Gastroesophageal sphincter (tissue), 4 donors: Measurements from ENCODE around the gene HLA-DRA. TPM values are rescaled to one million over a fixed set of nuclear protein-coding genes. Genes with fewer than 3 reads are reported as not detected.

ENCODE experiments used
- ATAC-seq: fragments of 150-250 bp; one replicate; pipeline ENCODE4 v1.9.1; 2016; ENCODE audit warnings: mild to moderate bottlenecking, moderate library complexity
- H3K27ac ChIP-seq, 4 donors: fragments of 200-600 bp; sonication (generic) in 3 of 4; 1 replicate in 3 of 4; 2 replicates in 1 of 4; pipeline ENCODE4 v1.5.1; 2016 to 2019
- H3K27me3 ChIP-seq: fragments of 200-600 bp; sonication (generic); one replicate; pipeline ENCODE4 v1.5.1; 2019
- H3K36me3 ChIP-seq, 2 donors: fragments of 200-600 bp; sonication (generic); one replicate each; pipeline ENCODE4 v1.5.1; 2019; ENCODE audit warnings: control low read depth in 1 of 2
- H3K4me1 ChIP-seq, 3 donors: fragments of 200-600 bp; sonication (generic); 1 replicate in 2 of 3; 2 replicates in 1 of 3; pipeline ENCODE4 v1.5.1; 2016 to 2019; ENCODE audit warnings: control low read depth in 2 of 3
- H3K4me3 ChIP-seq, 2 donors: fragments of 200-600 bp; sonication (generic); one replicate each; pipeline ENCODE4 v1.5.1; 2019; ENCODE audit warnings: mild to moderate bottlenecking in 1 of 2, moderate library complexity in 1 of 2
- H3K9me3 ChIP-seq, 3 donors: fragments of 200-600 bp; sonication (generic); one replicate each; pipeline ENCODE4 v1.5.1; 2017 to 2019; ENCODE audit warnings: control low read depth in 2 of 3
- EP300 ChIP-seq: sonication (generic); formaldehyde crosslinking; IDR thresholded peaks from one replicate; pipeline ENCODE4 v1.6.1; 2017; ENCODE audit warnings: antibody characterized with exemption, mild to moderate bottlenecking
- POLR2A ChIP-seq, 2 donors: fragments of 450-650 bp; IDR thresholded peaks; one replicate each; pipeline ENCODE4 v1.6.1; 2017; ENCODE audit warnings: antibody characterized with exemption in 2 of 2, mild to moderate bottlenecking in 2 of 2, moderate library complexity in 1 of 2
- POLR2AphosphoS5 ChIP-seq: sonication (generic); formaldehyde crosslinking; IDR thresholded peaks from one replicate; pipeline ENCODE4 v1.6.1; 2017; ENCODE audit warnings: antibody characterized with exemption
- WGBS, 2 donors: methylation state at CpG; one replicate each; pipeline ENCODE4 v1.1.5; 2018; ENCODE audit warnings: low coverage in 1 of 2; 5-methylcytosine and 5-hydroxymethylcytosine counted together
- total RNA-seq, 4 donors: library from RNA; depleted of rRNA; stranded (reverse); fragments of >200 nt; gene quantifications; one replicate each; pipeline ENCODE4 v1.1.0, GENCODE V29; 2016
- TF ChIP-seq, protein P1 (sequence below), 4 experiments: fragments of 200-600 bp in 2 of 4; fragments of 450-650 bp in 2 of 4; sonication (generic) in 1 of 4; IDR thresholded peaks; one replicate each; pipeline ENCODE4 v1.5.1; 2017 to 2019; ENCODE audit warnings: antibody characterized with exemption in 4 of 4, mild to moderate bottlenecking in 2 of 4, moderate library complexity in 2 of 4

HLA-DRA gene
- total RNA-seq, 4 donors from 2014 or later: 43.6 to 285 (median 108) TPM

- no peak for ATAC-seq
Observed at GRCh38 chr6:32406857-32407256, 32.8 kb upstream of the HLA-DRA start, which contains the start of gene BTNL2. BTNL2 (minus strand) TSS chr6:32407181; CDS start chr6:32407123, 58 bp downstream.

DNA sequence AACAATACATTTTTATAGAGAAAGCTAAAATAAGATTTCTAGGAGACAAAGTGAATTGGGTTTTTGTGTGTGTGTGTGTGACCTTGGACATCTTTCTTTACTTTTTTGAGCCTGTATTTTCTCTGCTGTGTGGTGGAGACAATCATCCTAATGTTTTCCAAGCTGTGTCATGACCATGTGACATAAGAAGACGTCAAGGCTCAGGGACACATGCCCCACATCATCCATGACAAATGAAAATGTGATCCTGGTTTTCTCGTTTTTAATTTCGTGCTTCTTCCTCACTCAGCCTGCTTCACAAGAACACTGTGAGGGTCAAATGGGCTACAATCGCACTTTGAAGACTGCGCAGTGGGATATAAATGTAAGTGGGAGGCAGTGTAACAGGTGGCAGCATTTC is 28.8 kb upstream of the HLA-DRA start:
- no peak overlapping the region for H3K27ac ChIP-seq
- H3K4me3 ChIP-seq: no peak overlapping the region
- 39 to 47% methylated on average over 4 to 5 of the region's 5 CpGs for WGBS, 2 donors
- no peak for ATAC-seq
- peaks cover 81% of the 10 kb centered on the region for H3K27me3 ChIP-seq
- H3K36me3 ChIP-seq: no peaks in the 10 kb centered on the region
- H3K4me1 ChIP-seq: peaks cover 0 to 5% (median 3%) of the 10 kb centered on the region in 3 donors
- no peak for TF ChIP-seq POLR2AphosphoS5
- TF ChIP-seq EP300: no peak
- TF ChIP-seq POLR2A (IDR thresholded peaks at IDR 0.05): no peak
- TF ChIP-seq, protein P1, sequence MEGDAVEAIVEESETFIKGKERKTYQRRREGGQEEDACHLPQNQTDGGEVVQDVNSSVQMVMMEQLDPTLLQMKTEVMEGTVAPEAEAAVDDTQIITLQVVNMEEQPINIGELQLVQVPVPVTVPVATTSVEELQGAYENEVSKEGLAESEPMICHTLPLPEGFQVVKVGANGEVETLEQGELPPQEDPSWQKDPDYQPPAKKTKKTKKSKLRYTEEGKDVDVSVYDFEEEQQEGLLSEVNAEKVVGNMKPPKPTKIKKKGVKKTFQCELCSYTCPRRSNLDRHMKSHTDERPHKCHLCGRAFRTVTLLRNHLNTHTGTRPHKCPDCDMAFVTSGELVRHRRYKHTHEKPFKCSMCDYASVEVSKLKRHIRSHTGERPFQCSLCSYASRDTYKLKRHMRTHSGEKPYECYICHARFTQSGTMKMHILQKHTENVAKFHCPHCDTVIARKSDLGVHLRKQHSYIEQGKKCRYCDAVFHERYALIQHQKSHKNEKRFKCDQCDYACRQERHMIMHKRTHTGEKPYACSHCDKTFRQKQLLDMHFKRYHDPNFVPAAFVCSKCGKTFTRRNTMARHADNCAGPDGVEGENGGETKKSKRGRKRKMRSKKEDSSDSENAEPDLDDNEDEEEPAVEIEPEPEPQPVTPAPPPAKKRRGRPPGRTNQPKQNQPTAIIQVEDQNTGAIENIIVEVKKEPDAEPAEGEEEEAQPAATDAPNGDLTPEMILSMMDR (IDR thresholded peaks at IDR 0.05): no peak
- H3K9me3 ChIP-seq: no peaks in the 10 kb centered on the region

More at GRCh38 chr6:32406857-32407256, 32.8 kb upstream of the HLA-DRA start, which contains the start of gene BTNL2:
- Histone ChIP-seq H3K36me3 (no peaks in the 10 kb centered on the region), H3K9me3 (no peaks in the 10 kb centered on the region), H3K4me1 (no peaks in the 10 kb centered on the region), H3K4me3 (no peak within 1 kb of the TSS), H3K27ac (no peak within 1 kb of the TSS), H3K27me3 (peaks cover 75% of the 10 kb centered on the region)
- TF ChIP-seq POLR2AphosphoS5 (no peak), POLR2A (IDR thresholded peaks at IDR 0.05) (no peak), EP300 (no peak)
- TF ChIP-seq, protein P1 (IDR thresholded peaks at IDR 0.05): no peak
- WGBS, 2 donors: 46 to 60% methylated on average over 2 to 3 of the region's 4 CpGs

- TF ChIP-seq EP300: no peak
- TF ChIP-seq, protein P1 (IDR thresholded peaks at IDR 0.05): no peak
- TF ChIP-seq POLR2AphosphoS5: no peak
- no peak for TF ChIP-seq POLR2A (IDR thresholded peaks at IDR 0.05)
- ATAC-seq: no peak
- H3K9me3 ChIP-seq: no peaks in the 10 kb centered on the region
- peaks cover 0 to 5% (median 3%) of the 10 kb centered on the region in 3 donors for H3K4me1 ChIP-seq
- H3K4me3 ChIP-seq: no peak overlapping the region
- no peak overlapping the region for H3K27ac ChIP-seq
- 55 to 76% methylated on average over 3 to 5 of the region's 9 CpGs for WGBS, 2 donors
- peaks cover 81% of the 10 kb centered on the region for H3K27me3 ChIP-seq
- H3K36me3 ChIP-seq: no peaks in the 10 kb centered on the region
Observed at GRCh38 chr6:32411566-32412327, 27.9 kb upstream of the HLA-DRA start.

DNA sequence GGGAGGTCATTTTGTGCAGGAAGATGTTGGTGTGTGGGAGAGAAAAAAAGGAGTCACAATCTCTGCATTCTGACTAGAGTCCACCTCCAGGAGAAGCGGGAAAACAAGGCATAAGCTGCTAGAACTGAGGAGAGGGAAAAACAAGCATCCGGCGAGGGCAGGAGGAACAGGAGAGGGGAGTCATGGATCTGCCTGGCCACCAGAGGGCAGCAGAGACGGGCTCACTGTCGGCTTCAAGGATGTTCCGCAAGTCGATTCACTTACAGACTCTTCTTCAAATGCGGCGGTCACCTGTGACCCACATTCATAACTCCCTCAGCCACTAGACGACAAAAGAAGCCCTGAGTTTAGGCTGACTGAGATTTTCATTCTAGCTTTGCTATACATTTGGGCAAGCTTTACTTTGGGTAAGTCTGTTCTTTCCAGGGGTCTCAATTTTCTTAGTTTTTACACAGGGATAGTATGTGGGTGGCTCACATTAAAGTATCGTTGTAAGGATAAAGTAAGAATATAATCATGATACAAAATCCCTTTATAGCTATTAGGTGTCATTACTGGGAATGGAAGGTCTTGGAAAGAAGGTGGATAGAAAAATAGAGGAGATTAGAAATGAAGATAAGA is 26.1 kb upstream of the HLA-DRA start:
- H3K4me3 ChIP-seq: no peak overlapping the region
- H3K27ac ChIP-seq: no peak overlapping the region
- peaks cover 0 to 5% (median 3%) of the 10 kb centered on the region in 3 donors for H3K4me1 ChIP-seq
- peaks cover 78% of the 10 kb centered on the region for H3K27me3 ChIP-seq
- H3K36me3 ChIP-seq: no peaks in the 10 kb centered on the region
- no peaks in the 10 kb centered on the region for H3K9me3 ChIP-seq
- peak; percentile 65 for ATAC-seq
- TF ChIP-seq, protein P1 (IDR thresholded peaks at IDR 0.05): peak; percentile 80 to 96 (median 91)
- no peak for TF ChIP-seq POLR2AphosphoS5
- WGBS, 2 donors: 9% methylated on average over 11 of the region's 11 CpGs
